OCI-LY7 (cell line): ENCODE data around the gene JAKMIP3.

Experiments used
- CTCF ChIP-seq: fragments of 200-600 bp; sonication (generic); conservative IDR thresholded peaks from 2 replicates; pipeline ENCODE4 v1.5.1; 2014; ENCODE audit warnings: mild to moderate bottlenecking, antibody characterized with exemption, low read length, moderate library complexity, mixed read lengths
- EZH2phosphoT487 ChIP-seq: fragments of 200-600 bp; sonication (generic); IDR thresholded peaks from 2 replicates; pipeline ENCODE4 v1.6.1; 2018; ENCODE audit warnings: low read depth, borderline replicate concordance, mild to moderate bottlenecking, mixed run types, antibody characterized with exemption, low read length, moderate library complexity, mixed read lengths

- TF ChIP-seq CTCF (no peak), EZH2phosphoT487 (no peak)
Measured at GRCh38 chr10:132068431-132069121, 2.8 kb downstream of the JAKMIP3 start.
